Psoas muscle (tissue), 8 donors: ENCODE results near the gene PCED1B. TPM values are rescaled to one million over a fixed set of nuclear protein-coding genes. Genes with fewer than 3 reads are reported as not detected.
"Not testable (repeated sequence)": the region's sequence is repeated elsewhere in the genome, so short reads cannot be mapped to it uniquely, and the experiment has no call there.

Experiments
- ATAC-seq, 4 donors: fragments of 200-7000 bp; cut with Tn5 transposase; one replicate each; pipeline ENCODE4 v1.9.1; 2020; ENCODE audit warnings: moderate library complexity in 3 of 4, mild to moderate bottlenecking in 2 of 4
- DNase-seq, 2 donors: peaks; one replicate each; pipeline ENCODE4 v3.0.0-alpha.2; 2020
- H3K27ac ChIP-seq: fragments of 200-600 bp; one replicate; pipeline ENCODE4 v1.8.0; 2022
- H3K27me3 ChIP-seq, 3 donors: fragments of 200-600 bp in 1 of 3; one replicate each; pipeline versions ENCODE4 v1.6.1 to v1.8.0; 2013 to 2022; ENCODE audit warnings: low read length in 2 of 3, mild to moderate bottlenecking in 2 of 3, moderate library complexity in 1 of 3; ENCODE audit not compliant: insufficient read depth in 3 of 3
- H3K36me3 ChIP-seq, 2 donors: fragments of 200-600 bp in 1 of 2; one replicate each; pipeline versions ENCODE4 v1.6.1 to v1.8.0; 2013 to 2022; ENCODE audit warnings: low read depth in 1 of 2, mild to moderate bottlenecking in 1 of 2, moderate library complexity in 1 of 2; ENCODE audit not compliant: insufficient read depth in 1 of 2
- H3K4me1 ChIP-seq: fragments of 200-600 bp; one replicate; pipeline ENCODE4 v1.8.0; 2022
- H3K4me3 ChIP-seq: fragments of 200-600 bp; one replicate; pipeline ENCODE4 v1.8.0; 2022; ENCODE audit warnings: mild to moderate bottlenecking
- H3K9me3 ChIP-seq: fragments of 200-600 bp; one replicate; pipeline ENCODE4 v1.8.0; 2022
- CTCF ChIP-seq: fragments of 200-600 bp; IDR thresholded peaks from one replicate; pipeline ENCODE4 v1.8.0; 2022; ENCODE audit warnings: antibody characterized with exemption
- WGBS, 3 donors: extraction: QIAGEN DNeasy Blood & Tissue Kit; methylation state at CpG; one replicate each; pipeline versions ENCODE4 v1.1.6 to v1.1.7; 2013; 5-methylcytosine and 5-hydroxymethylcytosine counted together
- intact Hi-C, 2 donors: fragments of 100-400 bp; cut with DNase I; formaldehyde crosslinking; loops; one replicate each; pipeline versions ENCODE4 v1.11.0 to v1.14.2; 2022
- polyA plus RNA-seq, 3 donors: library from polyadenylated mRNA; stranded (reverse); fragments of 200-250 nt; gene quantifications; one replicate each; pipeline ENCODE4 v1.2.3, GENCODE V29; 2013
- total RNA-seq, 4 donors: library from RNA; stranded (reverse); fragmentation: NEBNext Ultra II Directional in 2 of 4; extraction: Animal tissue kit (Norgen Biotek cat#: 25700) in 2 of 4; gene quantifications; one replicate each; pipeline versions ENCODE4 v1.2.1 to v1.2.4, GENCODE V29; 2021 to 2023
- donor health status: healthy with polysubstance abuse.
- donor health status: DM: no; HTN: no; CAD: no; lungs with moderate emphysema.
- donor health status: Bipolar disorder and iron deficiency.
- donor health status: healthy.
- donor health status: DM: yes; HTN: yes; CAD: no.
- donor health status: DM: no; HTN: no; CAD: no.
- donor health status: DM: no; HTN: no; CAD: no.
- donor health status: DM: yes; HTN: yes; CAD: no.

Gene PCED1B
- total and polyA plus RNA-seq, 7 donors: 0.18 to 1.2 (median 0.38) TPM

GRCh38 chr12:47212701-47213039, 133.2 kb downstream of the PCED1B start:
- H3K27ac ChIP-seq: no peak overlapping the region
- no peak for DNase-seq
- no peak for ATAC-seq
- no peaks in the 10 kb centered on the region for H3K4me1 ChIP-seq
- no peak for TF ChIP-seq CTCF
- H3K36me3 ChIP-seq: no peaks in the 10 kb centered on the region
- H3K9me3 ChIP-seq: no peaks in the 10 kb centered on the region
- no peaks in the 10 kb centered on the region for H3K27me3 ChIP-seq
- no peak overlapping the region for H3K4me3 ChIP-seq
- intact Hi-C loops: no loop called here

GRCh38 chr12:47213396-47213795, 134.0 kb downstream of the PCED1B start:
- DNase-seq (no peak), ATAC-seq (no peak)
- H3K4me3 ChIP-seq: no peak overlapping the region
- H3K4me1 ChIP-seq: no peaks in the 10 kb centered on the region
- intact Hi-C loops: no loop called here
- WGBS, 3 donors: 78 to 80% (median 78%) methylated on average over 3 of the region's 3 CpGs
- no peak for TF ChIP-seq CTCF
- no peaks in the 10 kb centered on the region for H3K36me3 ChIP-seq
- H3K9me3 ChIP-seq: no peaks in the 10 kb centered on the region
- no peaks in the 10 kb centered on the region for H3K27me3 ChIP-seq
- H3K27ac ChIP-seq: no peak overlapping the region

GRCh38 chr12:47214001-47214619, 134.7 kb downstream of the PCED1B start:
- intact Hi-C loops: no loop called here
- H3K36me3 ChIP-seq: no peaks in the 10 kb centered on the region
- H3K27me3 ChIP-seq: no peaks in the 10 kb centered on the region
- H3K4me1 ChIP-seq: no peaks in the 10 kb centered on the region
- ATAC-seq (no peak), DNase-seq (no peak)
- 73 to 78% (median 74%) methylated on average over 3 of the region's 3 CpGs for WGBS, 3 donors
- TF ChIP-seq CTCF: no peak
- H3K27ac ChIP-seq: no peak overlapping the region
- no peak overlapping the region for H3K4me3 ChIP-seq
- no peaks in the 10 kb centered on the region for H3K9me3 ChIP-seq

GRCh38 chr12:47214771-47215170, 135.3 kb downstream of the PCED1B start:
- Histone ChIP-seq H3K36me3 (no peaks in the 10 kb centered on the region), H3K27ac (no peak overlapping the region), H3K9me3 (no peaks in the 10 kb centered on the region), H3K27me3 (no peaks in the 10 kb centered on the region), H3K4me1 (no peaks in the 10 kb centered on the region), H3K4me3 (no peak overlapping the region)
- no peak for TF ChIP-seq CTCF
- intact Hi-C loops: no loop called here
- no peak for ATAC-seq
- 93 to 95% (median 94%) methylated on average over 7 of the region's 7 CpGs for WGBS, 3 donors
- DNase-seq: no peak

GRCh38 chr12:47216150-47216677, 136.8 kb downstream of the PCED1B start:
- 86 to 88% (median 86%) methylated on average over 8 of the region's 8 CpGs for WGBS, 3 donors
- Histone ChIP-seq H3K4me1 (no peaks in the 10 kb centered on the region), H3K4me3 (no peak overlapping the region), H3K9me3 (no peaks in the 10 kb centered on the region), H3K36me3 (no peaks in the 10 kb centered on the region), H3K27ac (no peak overlapping the region), H3K27me3 (no peaks in the 10 kb centered on the region)
- DNase-seq (no peak), ATAC-seq (no peak)
- intact Hi-C loops: no loop called here
- TF ChIP-seq CTCF: no peak

- intact Hi-C loops, H3K27me3 ChIP-seq, DNase-seq, H3K9me3 ChIP-seq, H3K4me3 ChIP-seq, H3K4me1 ChIP-seq, H3K36me3 ChIP-seq, H3K27ac ChIP-seq, ATAC-seq: not testable (repeated sequence)
- 94 to 98% (median 95%) methylated on average over 8 of the region's 8 CpGs for WGBS, 3 donors
These were observed 138.1 kb downstream of the PCED1B start for GRCh38 chr12:47217595-47217869.
